ENCODE results near the gene COLEC11. TPM values are rescaled to one million over a fixed set of nuclear protein-coding genes. Genes with fewer than 3 reads are reported as not detected.
A peak's percentile ranks its signal among the peaks of the same experiment; 100 is the strongest.

Gene COLEC11
- total RNA-seq, 1 experiment from 2014 or later = 0.39 TPM

- H4K5ac ChIP-seq (ENCODE audit: insufficient read length, low read depth, low read length) = peak overlapping the region; percentile 12
- no peak overlapping the region for H2BK15ac ChIP-seq (ENCODE audit: low read depth, low read length)
- peak overlapping the region; percentile 47 for H3K9ac ChIP-seq (ENCODE audit: extremely low read depth, insufficient read length, low read length)
- H2AFZ ChIP-seq (ENCODE audit: low read length) = no peak overlapping the region
- peak overlapping the region; percentile 47 for H4K8ac ChIP-seq (replicated peaks; ENCODE audit: insufficient read length, low read depth, low read length)
- no CpG with 5 or more reads among the region's 45 CpGs for WGBS (ENCODE audit: extremely low coverage, insufficient read length, low lambda C conversion rate)
- no peaks in the 10 kb centered on the region; a peak in 1 of 7 replicates for H3K36me3 Mint-ChIP-seq (ENCODE audit: insufficient read depth in 1 of 3, low read depth in 3 of 3)
- H4K20me1 ChIP-seq (ENCODE audit: control insufficient read depth, insufficient read depth, insufficient read length) = no peaks in the 10 kb centered on the region
- H3K23ac ChIP-seq (ENCODE audit: insufficient read length, low read depth, low read length) = no peak overlapping the region
- peak overlapping the region; percentile 89 for H3K14ac ChIP-seq (ENCODE audit: insufficient read depth, low read length)
- H3K4me1 ChIP-seq (ENCODE audit: insufficient read depth, low read length) = no peaks in the 10 kb centered on the region
- H3K4me3 Mint-ChIP-seq = peak overlapping the region; percentile 71 to 73
- H3K27ac ChIP-seq (ENCODE audit: insufficient read length, low read depth, low read length) = no peak overlapping the region
- H3K9me3 Mint-ChIP-seq = peaks cover 0 to 2% of the 10 kb centered on the region in 2 experiments; a peak in 1 of 5 replicates
- H3K4ac ChIP-seq (ENCODE audit: low read depth, low read length) = no peak overlapping the region; the same call in 1 of the 2 replicates
- H2BK5ac ChIP-seq (ENCODE audit: insufficient read length, low read length) = no peak overlapping the region
- H3K56ac ChIP-seq (ENCODE audit: insufficient read length, low read depth, low read length) = no peak overlapping the region
- no peaks in the 10 kb centered on the region for H3K79me2 ChIP-seq (ENCODE audit: insufficient read depth, low read length)
- no peak for TF ChIP-seq CTCF (conservative IDR thresholded peaks at IDR 0.05)
- no peak overlapping the region for H2AK5ac ChIP-seq (ENCODE audit: insufficient read length, low read length)
- H3K27ac Mint-ChIP-seq = peak overlapping the region; percentile 84 to 99 (median 94); a peak in 5 of 7 replicates
- no peak overlapping the region for H2BK120ac ChIP-seq (ENCODE audit: low read depth, low read length, poor library complexity, severe bottlenecking)
- no peak overlapping the region for H2BK20ac ChIP-seq (ENCODE audit: low read depth, low read length, poor library complexity, severe bottlenecking)
- H3K79me1 ChIP-seq (ENCODE audit: insufficient read depth, low read depth, low read length, poor library complexity, severe bottlenecking) = no peaks in the 10 kb centered on the region
- peaks cover 2% of the 10 kb centered on the region for H3K23me2 ChIP-seq (ENCODE audit: insufficient read length, low read depth, low read length, poor library complexity, severe bottlenecking)
- H3K4me1 Mint-ChIP-seq = peaks cover 10 to 17% of the 10 kb centered on the region in 2 experiments
- peaks cover 14% of the 10 kb centered on the region for H3K27me3 Mint-ChIP-seq (ENCODE audit: low read depth)
- H3K4me2 ChIP-seq (ENCODE audit: insufficient read depth, insufficient read length, low read length) = peak overlapping the region; percentile 57
- no peaks in the 10 kb centered on the region for H3K27me3 ChIP-seq (ENCODE audit: insufficient read depth, low read length)
- peak overlapping the region; percentile 2 for H4K91ac ChIP-seq (ENCODE audit: insufficient read length, low read depth, low read length)
- H3T11ph ChIP-seq (ENCODE audit: low read length) = no peak overlapping the region
- peak overlapping the region; percentile 93 for H3K18ac ChIP-seq (ENCODE audit: insufficient read length, low read depth, low read length)
- H3K9me3 ChIP-seq (ENCODE audit: control insufficient read depth, low read depth, low read length) = no peaks in the 10 kb centered on the region
- peak; percentile 92 for DNase-seq
- peak overlapping the region; percentile 60 for H2BK12ac ChIP-seq (ENCODE audit: insufficient read length, low read depth, low read length)
Observed at GRCh38 chr2:3651691-3652648, 57.1 kb downstream of the COLEC11 start.

Measured in H9 (cell line).